ENCODE measurements around the gene CARD9.
A peak's percentile ranks its signal among the peaks of the same experiment; 100 is the strongest.
"Not testable (repeated sequence)": the region's sequence is repeated elsewhere in the genome, so short reads cannot be mapped to it uniquely, and the experiment has no call there.

Gene CARD9

GRCh38 chr9:136363106-136363948 is 10.1 kb downstream of the CARD9 start, which contains the start of gene DNLZ:
TSS of gene DNLZ (minus strand) at chr9:136363744. CDS start at chr9:136363714, 30 bp downstream.
- DNase-seq: peak; percentile 93

GRCh38 chr9:136362450-136362784 is 11.1 kb downstream of the CARD9 start:
- DNase-seq: no peak

GRCh38 chr9:136361754-136362449 is 11.6 kb downstream of the CARD9 start:
- no peak for DNase-seq

GRCh38 chr9:136361047-136361753 is 12.3 kb downstream of the CARD9 start:
- no peak for DNase-seq

GRCh38 chr9:136359774-136360718 is 13.4 kb downstream of the CARD9 start:
- DNase-seq: no peak

GRCh38 chr9:136358888-136359287 is 14.6 kb downstream of the CARD9 start:
- DNase-seq: no peak

GRCh38 chr9:136358016-136358415 is 15.5 kb downstream of the CARD9 start:
- no peak for DNase-seq

- DNase-seq: no peak
These were observed 16.2 kb downstream of the CARD9 start for GRCh38 chr9:136357202-136357725.

- DNase-seq: no peak
These were observed 17.6 kb downstream of the CARD9 start for GRCh38 chr9:136355616-136356557.

- no peak for DNase-seq
These were observed 18.8 kb downstream of the CARD9 start for GRCh38 chr9:136354592-136355085.

GRCh38 chr9:136353757-136354488 is 19.5 kb downstream of the CARD9 start:
- no peak for DNase-seq

GRCh38 chr9:136353088-136353487 is 20.4 kb downstream of the CARD9 start:
- DNase-seq: no peak

GRCh38 chr9:136352682-136353081 is 20.8 kb downstream of the CARD9 start:
- peak; percentile 19 for DNase-seq

GRCh38 chr9:136351868-136352267 is 21.6 kb downstream of the CARD9 start:
- not testable (repeated sequence) for DNase-seq

GRCh38 chr9:136351252-136351800 is 22.1 kb downstream of the CARD9 start:
- DNase-seq: no peak

GRCh38 chr9:136349546-136349945 is 23.9 kb downstream of the CARD9 start:
- DNase-seq: no peak

GRCh38 chr9:136348691-136349090 is 24.8 kb downstream of the CARD9 start:
- no peak for DNase-seq

GRCh38 chr9:136347472-136348256 is 25.8 kb downstream of the CARD9 start:
- DNase-seq: no peak

- no peak for DNase-seq
These were observed 26.5 kb downstream of the CARD9 start for GRCh38 chr9:136346927-136347465.
